ENCODE data around the gene ADARB2.

DNA sequence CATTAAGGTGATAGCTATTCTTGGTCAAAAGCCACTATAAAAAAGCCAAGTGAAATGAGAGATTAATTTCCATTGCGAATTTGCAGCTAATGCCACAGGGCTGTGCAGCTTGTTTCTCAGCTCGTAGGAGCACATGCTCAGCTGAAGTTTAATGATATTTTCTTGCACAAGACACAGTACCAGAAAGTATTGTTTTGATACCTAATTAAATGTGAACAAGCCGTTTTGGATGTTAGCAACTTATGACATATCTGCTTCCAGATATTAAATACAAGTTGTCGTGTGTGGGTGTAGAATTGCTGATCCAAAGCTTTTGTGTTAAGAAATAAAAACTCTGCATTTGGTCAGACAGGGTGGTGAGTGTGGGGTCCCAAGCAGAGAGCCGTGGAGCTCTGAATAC, 47.2 kb downstream of the ADARB2 start:
- TF ChIP-seq POLR2AphosphoS5 (IDR thresholded peaks at IDR 0.05; ENCODE audit: low read depth, low read length) (no peak), SIN3A (IDR thresholded peaks at IDR 0.05; ENCODE audit: borderline replicate concordance, insufficient read depth, low read length) (no peak), TAF1 (IDR thresholded peaks at IDR 0.05; ENCODE audit: borderline replicate concordance, insufficient read depth, low read length) (no peak), FOXP2 (optimal IDR thresholded peaks at IDR 0.05; ENCODE audit: borderline replicate concordance, extremely low read depth, extremely low read length, insufficient read depth) (no peak)
- TF ChIP-seq, protein P1, sequence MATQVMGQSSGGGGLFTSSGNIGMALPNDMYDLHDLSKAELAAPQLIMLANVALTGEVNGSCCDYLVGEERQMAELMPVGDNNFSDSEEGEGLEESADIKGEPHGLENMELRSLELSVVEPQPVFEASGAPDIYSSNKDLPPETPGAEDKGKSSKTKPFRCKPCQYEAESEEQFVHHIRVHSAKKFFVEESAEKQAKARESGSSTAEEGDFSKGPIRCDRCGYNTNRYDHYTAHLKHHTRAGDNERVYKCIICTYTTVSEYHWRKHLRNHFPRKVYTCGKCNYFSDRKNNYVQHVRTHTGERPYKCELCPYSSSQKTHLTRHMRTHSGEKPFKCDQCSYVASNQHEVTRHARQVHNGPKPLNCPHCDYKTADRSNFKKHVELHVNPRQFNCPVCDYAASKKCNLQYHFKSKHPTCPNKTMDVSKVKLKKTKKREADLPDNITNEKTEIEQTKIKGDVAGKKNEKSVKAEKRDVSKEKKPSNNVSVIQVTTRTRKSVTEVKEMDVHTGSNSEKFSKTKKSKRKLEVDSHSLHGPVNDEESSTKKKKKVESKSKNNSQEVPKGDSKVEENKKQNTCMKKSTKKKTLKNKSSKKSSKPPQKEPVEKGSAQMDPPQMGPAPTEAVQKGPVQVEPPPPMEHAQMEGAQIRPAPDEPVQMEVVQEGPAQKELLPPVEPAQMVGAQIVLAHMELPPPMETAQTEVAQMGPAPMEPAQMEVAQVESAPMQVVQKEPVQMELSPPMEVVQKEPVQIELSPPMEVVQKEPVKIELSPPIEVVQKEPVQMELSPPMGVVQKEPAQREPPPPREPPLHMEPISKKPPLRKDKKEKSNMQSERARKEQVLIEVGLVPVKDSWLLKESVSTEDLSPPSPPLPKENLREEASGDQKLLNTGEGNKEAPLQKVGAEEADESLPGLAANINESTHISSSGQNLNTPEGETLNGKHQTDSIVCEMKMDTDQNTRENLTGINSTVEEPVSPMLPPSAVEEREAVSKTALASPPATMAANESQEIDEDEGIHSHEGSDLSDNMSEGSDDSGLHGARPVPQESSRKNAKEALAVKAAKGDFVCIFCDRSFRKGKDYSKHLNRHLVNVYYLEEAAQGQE (IDR thresholded peaks at IDR 0.05; ENCODE audit: insufficient read depth in 1 of 2, low read depth in 2 of 2, low read length in 2 of 2), result no peak
